Type B pancreatic cell (in vitro differentiated cells): ENCODE measurements around the gene NTN3. TPM values are rescaled to one million over a fixed set of nuclear protein-coding genes. Genes with fewer than 3 reads are reported as not detected.
"Not testable (repeated sequence)": the region's sequence is repeated elsewhere in the genome, so short reads cannot be mapped to it uniquely, and the experiment has no call there.

ENCODE experiments used
- DNase-seq: peaks from one replicate; pipeline ENCODE4 v3.0.0; 2021; ENCODE audit warnings: mixed read lengths; ENCODE audit not compliant: unreplicated experiment; ENCODE audit errors: extremely low spot score
- H3K27ac Mint-ChIP-seq: 2 replicates; pipeline ENCODE4 v1.8.0; 2021; ENCODE audit warnings: mild to moderate bottlenecking, mixed read lengths
- H3K27me3 Mint-ChIP-seq: 2 replicates; pipeline ENCODE4 v1.8.0; 2021; ENCODE audit warnings: mixed read lengths
- H3K36me3 Mint-ChIP-seq: 2 replicates; pipeline ENCODE4 v1.8.0; 2021; ENCODE audit warnings: mixed read lengths
- H3K4me1 Mint-ChIP-seq: one replicate; pipeline ENCODE4 v1.8.0; 2021; ENCODE audit warnings: mixed read lengths; ENCODE audit not compliant: unreplicated experiment
- H3K4me3 Mint-ChIP-seq: 2 replicates; pipeline ENCODE4 v1.8.0; 2021; ENCODE audit warnings: mild to moderate bottlenecking, mixed read lengths
- H3K9me3 Mint-ChIP-seq: 2 replicates; pipeline ENCODE4 v1.8.0; 2021; ENCODE audit warnings: mixed read lengths
- CTCF ChIP-seq: fragments of 200-600 bp; sonication (generic); conservative IDR thresholded peaks from 2 replicates; pipeline ENCODE4 v1.5.0; 2021; ENCODE audit warnings: antibody characterized with exemption, mild to moderate bottlenecking
- total RNA-seq: library from RNA; stranded (reverse); gene quantifications from 2 replicates; pipeline ENCODE4 v1.2.1, GENCODE V29; 2021; ENCODE audit warnings: low replicate concordance

NTN3 gene
- total RNA-seq, 1 donor from 2014 or later: 4.5 TPM

- no peaks in the 10 kb centered on the region for H3K27me3 Mint-ChIP-seq
- H3K27ac Mint-ChIP-seq: no peak overlapping the region
- no peak for TF ChIP-seq CTCF
- peaks cover 7% of the 10 kb centered on the region for H3K36me3 Mint-ChIP-seq
- DNase-seq: no peak
- H3K4me1 Mint-ChIP-seq: no peaks in the 10 kb centered on the region
- H3K4me3 Mint-ChIP-seq: no peak overlapping the region
- no peaks in the 10 kb centered on the region for H3K9me3 Mint-ChIP-seq
These were observed 33.9 kb upstream of the NTN3 start for GRCh38 chr16:2437032-2437790.

GRCh38 chr16:2438121-2438520 is 33.0 kb upstream of the NTN3 start:
- no peak for TF ChIP-seq CTCF
- H3K27me3 Mint-ChIP-seq: no peaks in the 10 kb centered on the region
- H3K4me1 Mint-ChIP-seq: no peaks in the 10 kb centered on the region
- H3K9me3 Mint-ChIP-seq: no peaks in the 10 kb centered on the region
- H3K27ac Mint-ChIP-seq: no peak overlapping the region
- H3K4me3 Mint-ChIP-seq: no peak overlapping the region
- DNase-seq: no peak
- peaks cover 6% of the 10 kb centered on the region for H3K36me3 Mint-ChIP-seq

- Mint-ChIP-seq H3K4me3 (no peak overlapping the region), H3K9me3 (no peaks in the 10 kb centered on the region), H3K27me3 (no peaks in the 10 kb centered on the region), H3K27ac (no peak overlapping the region), H3K36me3 (peaks cover 4% of the 10 kb centered on the region), H3K4me1 (no peaks in the 10 kb centered on the region)
- TF ChIP-seq CTCF: no peak
- no peak for DNase-seq
These were observed 31.5 kb upstream of the NTN3 start for GRCh38 chr16:2439598-2439997.

GRCh38 chr16:2441143-2441804 is 29.8 kb upstream of the NTN3 start:
- not testable (repeated sequence) for H3K36me3 Mint-ChIP-seq, H3K4me1 Mint-ChIP-seq

GRCh38 chr16:2443555-2443954 is 27.5 kb upstream of the NTN3 start:
- no peak for DNase-seq
- H3K4me1 Mint-ChIP-seq: no peaks in the 10 kb centered on the region
- no peak overlapping the region for H3K4me3 Mint-ChIP-seq
- no peaks in the 10 kb centered on the region for H3K9me3 Mint-ChIP-seq
- H3K27me3 Mint-ChIP-seq: no peaks in the 10 kb centered on the region
- TF ChIP-seq CTCF: no peak
- no peak overlapping the region for H3K27ac Mint-ChIP-seq
- H3K36me3 Mint-ChIP-seq: peaks cover 13% of the 10 kb centered on the region

More at GRCh38 chr16:2441143-2441804, 29.8 kb upstream of the NTN3 start:
- DNase-seq, H3K27ac Mint-ChIP-seq, H3K27me3 Mint-ChIP-seq, H3K4me3 Mint-ChIP-seq, H3K9me3 Mint-ChIP-seq: not testable (repeated sequence)

- TF ChIP-seq CTCF: no peak
- no peaks in the 10 kb centered on the region for H3K4me1 Mint-ChIP-seq
- peaks cover 16% of the 10 kb centered on the region for H3K36me3 Mint-ChIP-seq
- DNase-seq: no peak
- H3K27me3 Mint-ChIP-seq: no peaks in the 10 kb centered on the region
- no peak overlapping the region for H3K4me3 Mint-ChIP-seq
- no peaks in the 10 kb centered on the region for H3K9me3 Mint-ChIP-seq
- no peak overlapping the region for H3K27ac Mint-ChIP-seq
These were observed 23.0 kb upstream of the NTN3 start for GRCh38 chr16:2447920-2448583.
